SU-DHL-6 (cell line): ENCODE data around the gene MTMR12.

Experiments used
- EZH2phosphoT487 ChIP-seq: fragments of 200-600 bp; sonication (generic), shearing (Covaris generic); conservative IDR thresholded peaks from 2 replicates; pipeline ENCODE4 v1.6.1; 2018; ENCODE audit warnings: mild to moderate bottlenecking, antibody characterized with exemption, low read length, moderate library complexity, mixed read lengths
- TF ChIP-seq, protein P1 (sequence below): fragments of 200-600 bp; sonication (generic); IDR thresholded peaks from one replicate; pipeline ENCODE4 v1.5.1; 2017; ENCODE audit warnings: antibody characterized with exemption, mild to moderate bottlenecking, low read length, moderate library complexity; ENCODE audit not compliant: insufficient read depth, poor library complexity, severe bottlenecking

DNA sequence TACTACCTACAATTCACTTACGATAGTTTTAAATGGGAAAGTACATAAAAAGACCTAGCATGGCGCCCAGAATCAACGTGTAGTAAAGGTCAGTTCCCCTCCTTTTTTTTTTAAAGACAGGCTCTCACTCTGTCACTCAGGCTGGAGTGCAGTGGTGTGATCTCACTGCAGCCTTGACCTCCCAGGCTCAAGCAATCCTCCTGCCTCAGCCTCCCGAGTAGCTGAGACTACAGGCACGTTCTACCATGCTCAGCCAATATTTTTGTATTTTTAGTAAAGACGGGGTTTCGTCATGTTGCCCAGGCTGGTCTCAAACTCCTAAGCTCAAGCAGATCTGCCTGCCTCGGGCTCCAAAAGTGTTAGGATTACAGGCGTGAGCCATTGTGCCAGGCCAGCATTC, 40.7 kb upstream of the MTMR12 start:
- TF ChIP-seq, protein P1, sequence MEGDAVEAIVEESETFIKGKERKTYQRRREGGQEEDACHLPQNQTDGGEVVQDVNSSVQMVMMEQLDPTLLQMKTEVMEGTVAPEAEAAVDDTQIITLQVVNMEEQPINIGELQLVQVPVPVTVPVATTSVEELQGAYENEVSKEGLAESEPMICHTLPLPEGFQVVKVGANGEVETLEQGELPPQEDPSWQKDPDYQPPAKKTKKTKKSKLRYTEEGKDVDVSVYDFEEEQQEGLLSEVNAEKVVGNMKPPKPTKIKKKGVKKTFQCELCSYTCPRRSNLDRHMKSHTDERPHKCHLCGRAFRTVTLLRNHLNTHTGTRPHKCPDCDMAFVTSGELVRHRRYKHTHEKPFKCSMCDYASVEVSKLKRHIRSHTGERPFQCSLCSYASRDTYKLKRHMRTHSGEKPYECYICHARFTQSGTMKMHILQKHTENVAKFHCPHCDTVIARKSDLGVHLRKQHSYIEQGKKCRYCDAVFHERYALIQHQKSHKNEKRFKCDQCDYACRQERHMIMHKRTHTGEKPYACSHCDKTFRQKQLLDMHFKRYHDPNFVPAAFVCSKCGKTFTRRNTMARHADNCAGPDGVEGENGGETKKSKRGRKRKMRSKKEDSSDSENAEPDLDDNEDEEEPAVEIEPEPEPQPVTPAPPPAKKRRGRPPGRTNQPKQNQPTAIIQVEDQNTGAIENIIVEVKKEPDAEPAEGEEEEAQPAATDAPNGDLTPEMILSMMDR: no peak
- no peak for TF ChIP-seq EZH2phosphoT487
